ENCODE data around the gene TRIM15.
"Not testable (repeated sequence)": the region's sequence is repeated elsewhere in the genome, so short reads cannot be mapped to it uniquely, and the experiment has no call there.

The TRIM15 gene

DNA sequence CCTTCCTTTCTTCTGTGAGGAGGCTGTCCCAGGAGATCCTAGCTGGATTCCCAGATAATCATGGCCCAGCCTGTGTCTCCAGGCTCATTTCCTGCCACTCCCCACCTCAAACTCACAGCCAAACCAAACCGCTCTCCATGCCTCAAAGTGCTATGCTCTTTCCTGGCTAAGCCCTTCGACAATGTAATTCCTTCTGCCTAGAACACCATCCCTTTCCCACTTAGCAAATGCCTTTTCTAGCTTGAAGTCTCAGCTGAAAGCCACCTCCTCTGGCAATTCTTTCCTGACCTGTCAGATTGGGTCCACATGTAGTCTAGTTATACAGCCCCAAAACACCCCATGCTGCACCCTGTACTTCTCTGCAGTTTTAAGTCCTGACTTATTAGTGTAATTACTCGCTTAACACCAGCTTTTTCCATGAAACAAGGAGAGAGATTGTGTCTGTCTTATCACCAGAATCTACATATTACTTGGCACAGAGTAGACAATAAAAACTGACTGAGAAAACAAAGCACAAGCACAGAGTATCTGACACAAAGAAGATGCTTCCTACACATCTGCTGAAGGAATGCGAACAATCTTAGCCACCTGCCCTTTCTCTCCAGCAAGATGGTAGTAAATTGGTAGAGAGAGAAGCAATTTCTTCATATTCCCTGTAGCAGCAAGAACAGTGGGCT is 44.4 kb downstream of the TRIM15 start:
- Histone ChIP-seq H3K9me3 (ENCODE audit: control insufficient read depth, low read length) (no peaks in the 10 kb centered on the region), H3K4me1 (ENCODE audit: control insufficient read depth, insufficient read depth, low read length) (peaks cover 41% of the 10 kb centered on the region), H3K36me3 (ENCODE audit: control insufficient read depth, insufficient read depth, low read length, severe bottlenecking) (no peaks in the 10 kb centered on the region), H3K4me3 (ENCODE audit: low read length) (no peak overlapping the region), H3K27me3 (replicated peaks; ENCODE audit: control insufficient read depth, insufficient read depth, low read length) (no peaks in the 10 kb centered on the region), H3K9ac (ENCODE audit: low read length) (no peak overlapping the region)
- no peak for DNase-seq (ENCODE audit: low read depth)

DNA sequence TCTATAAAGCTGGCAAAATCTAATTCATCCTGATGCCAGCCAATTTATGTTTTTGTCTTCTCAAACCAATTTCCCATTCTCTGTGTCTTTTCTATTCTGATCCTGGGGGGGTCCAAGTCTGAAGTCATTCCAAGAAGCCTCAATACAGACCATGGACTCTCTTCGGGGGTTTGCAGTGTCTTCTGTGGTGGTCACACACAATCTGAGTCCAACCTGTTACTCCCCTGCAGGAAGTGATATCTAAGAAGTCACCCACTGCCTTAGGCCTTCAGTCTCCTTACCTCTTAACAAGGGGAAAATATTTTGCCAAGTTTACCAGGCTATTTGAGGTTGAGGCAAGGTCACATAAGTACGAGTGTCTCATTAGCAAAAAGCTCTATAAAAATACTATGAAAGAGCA is 48.0 kb downstream of the TRIM15 start:
- Histone ChIP-seq H3K4me1 (ENCODE audit: control insufficient read depth, insufficient read depth, low read length) (peaks cover 42% of the 10 kb centered on the region), H3K27me3 (replicated peaks; ENCODE audit: control insufficient read depth, insufficient read depth, low read length) (no peaks in the 10 kb centered on the region), H3K9me3 (ENCODE audit: control insufficient read depth, low read length) (no peaks in the 10 kb centered on the region), H3K9ac (ENCODE audit: low read length) (no peak overlapping the region), H3K4me3 (ENCODE audit: low read length) (peak overlapping the region; percentile 92), H3K36me3 (ENCODE audit: control insufficient read depth, insufficient read depth, low read length, severe bottlenecking) (no peaks in the 10 kb centered on the region)
- DNase-seq (ENCODE audit: low read depth) = no peak

DNA sequence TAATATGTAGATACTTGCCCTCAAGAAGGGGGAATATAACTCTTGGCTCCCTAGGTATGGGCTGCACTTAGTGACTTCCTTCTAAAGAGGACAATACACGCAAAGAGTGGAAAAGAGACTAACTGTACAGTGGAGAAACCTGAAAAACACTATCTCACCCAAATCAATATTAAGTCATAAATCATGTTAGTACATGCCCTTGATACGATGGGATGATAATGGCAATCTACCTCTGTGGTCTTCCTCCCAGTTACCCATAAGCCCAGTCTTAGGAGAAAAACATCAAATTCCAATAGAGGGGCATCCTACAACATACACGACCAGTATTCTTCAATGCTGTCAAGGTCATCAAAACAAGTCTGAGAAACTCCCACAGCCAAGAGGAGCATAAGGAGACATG is 48.6 kb downstream of the TRIM15 start:
- Histone ChIP-seq H3K27me3 (replicated peaks; ENCODE audit: control insufficient read depth, insufficient read depth, low read length) (no peaks in the 10 kb centered on the region), H3K9me3 (ENCODE audit: control insufficient read depth, low read length) (no peaks in the 10 kb centered on the region), H3K4me3 (ENCODE audit: low read length) (peak overlapping the region; percentile 92), H3K36me3 (ENCODE audit: control insufficient read depth, insufficient read depth, low read length, severe bottlenecking) (no peaks in the 10 kb centered on the region), H3K9ac (ENCODE audit: low read length) (peak overlapping the region; percentile 92), H3K4me1 (ENCODE audit: control insufficient read depth, insufficient read depth, low read length) (peaks cover 36% of the 10 kb centered on the region)
- DNase-seq (ENCODE audit: low read depth) = no peak

DNA sequence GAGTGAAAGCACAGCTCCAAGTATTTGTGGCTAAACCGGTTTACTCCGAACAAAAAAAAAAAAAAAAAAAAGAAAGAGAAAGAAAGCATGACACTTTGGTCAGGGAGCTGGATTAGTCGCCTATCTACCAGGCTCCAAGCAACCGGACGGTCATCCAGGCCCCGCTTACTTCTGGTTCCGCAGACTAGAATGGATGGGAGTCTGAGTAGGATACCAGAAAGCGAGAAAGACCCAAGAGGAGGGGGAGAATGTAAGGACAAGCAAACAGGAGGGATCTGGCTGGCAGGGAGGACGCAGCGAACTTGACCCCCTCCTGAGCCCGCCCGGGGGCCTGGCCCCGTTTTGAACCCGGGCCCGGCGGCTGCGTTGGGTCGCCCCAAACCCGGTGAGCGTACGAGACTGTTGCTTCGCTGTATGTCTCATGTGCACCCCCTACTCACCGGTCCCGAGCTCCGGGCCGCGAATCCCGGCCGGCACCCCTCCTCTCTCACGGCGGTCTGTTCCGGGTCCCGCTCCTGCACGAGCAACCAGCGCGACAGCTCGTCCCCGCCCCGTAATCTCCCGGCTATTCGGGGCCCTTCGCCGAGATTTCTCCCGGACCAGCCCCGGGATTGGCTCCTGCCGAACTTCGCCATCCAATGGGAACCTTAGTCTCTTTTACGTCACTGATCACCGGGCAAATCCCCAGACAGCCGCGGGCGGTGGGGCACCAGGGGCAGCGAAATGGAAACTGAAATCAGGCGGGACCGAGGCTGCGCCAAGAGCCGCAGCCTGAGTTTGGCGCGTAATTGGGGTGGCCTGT is 49.7 kb downstream of the TRIM15 start, which contains the start of gene TRIM26:
TRIM26 (minus strand) TSS at position 542 of the 802 bp plus-strand sequence. CDS start 14,303 bp downstream, outside the sequence.
- peak within 1 kb of the TSS; percentile 92 for H3K4me3 ChIP-seq (ENCODE audit: low read length)
- H3K4me1 ChIP-seq (ENCODE audit: control insufficient read depth, insufficient read depth, low read length) = peaks cover 24% of the 10 kb centered on the region
- H3K9ac ChIP-seq (ENCODE audit: low read length) = peak within 1 kb of the TSS; percentile 92
- no peaks in the 10 kb centered on the region for H3K9me3 ChIP-seq (ENCODE audit: control insufficient read depth, low read length)
- no peaks in the 10 kb centered on the region for H3K27me3 ChIP-seq (replicated peaks; ENCODE audit: control insufficient read depth, insufficient read depth, low read length)
- no peaks in the 10 kb centered on the region for H3K36me3 ChIP-seq (ENCODE audit: control insufficient read depth, insufficient read depth, low read length, severe bottlenecking)
- DNase-seq (ENCODE audit: low read depth) = peak; percentile 99

DNA sequence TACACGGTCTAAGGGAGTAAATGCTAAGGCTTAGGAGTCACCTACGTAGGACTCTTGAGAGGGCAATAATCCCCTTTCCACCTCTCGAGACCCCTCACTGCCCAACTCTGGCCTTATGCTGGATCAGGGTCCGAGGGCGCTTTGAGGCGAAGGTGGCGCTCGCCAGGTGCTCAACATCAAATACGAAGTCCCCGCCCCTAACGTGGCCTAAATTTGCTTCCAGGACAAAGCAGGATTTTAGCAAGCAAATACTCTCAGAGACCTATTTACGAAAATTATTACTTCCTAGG is 50.3 kb downstream of the TRIM15 start:
- Histone ChIP-seq H3K4me3 (ENCODE audit: low read length) (peak overlapping the region; percentile 92), H3K36me3 (ENCODE audit: control insufficient read depth, insufficient read depth, low read length, severe bottlenecking) (no peaks in the 10 kb centered on the region), H3K27me3 (replicated peaks; ENCODE audit: control insufficient read depth, insufficient read depth, low read length) (no peaks in the 10 kb centered on the region), H3K9ac (ENCODE audit: low read length) (peak overlapping the region; percentile 92), H3K9me3 (ENCODE audit: control insufficient read depth, low read length) (no peaks in the 10 kb centered on the region), H3K4me1 (ENCODE audit: control insufficient read depth, insufficient read depth, low read length) (peaks cover 21% of the 10 kb centered on the region)
- DNase-seq (ENCODE audit: low read depth) = no peak

DNA sequence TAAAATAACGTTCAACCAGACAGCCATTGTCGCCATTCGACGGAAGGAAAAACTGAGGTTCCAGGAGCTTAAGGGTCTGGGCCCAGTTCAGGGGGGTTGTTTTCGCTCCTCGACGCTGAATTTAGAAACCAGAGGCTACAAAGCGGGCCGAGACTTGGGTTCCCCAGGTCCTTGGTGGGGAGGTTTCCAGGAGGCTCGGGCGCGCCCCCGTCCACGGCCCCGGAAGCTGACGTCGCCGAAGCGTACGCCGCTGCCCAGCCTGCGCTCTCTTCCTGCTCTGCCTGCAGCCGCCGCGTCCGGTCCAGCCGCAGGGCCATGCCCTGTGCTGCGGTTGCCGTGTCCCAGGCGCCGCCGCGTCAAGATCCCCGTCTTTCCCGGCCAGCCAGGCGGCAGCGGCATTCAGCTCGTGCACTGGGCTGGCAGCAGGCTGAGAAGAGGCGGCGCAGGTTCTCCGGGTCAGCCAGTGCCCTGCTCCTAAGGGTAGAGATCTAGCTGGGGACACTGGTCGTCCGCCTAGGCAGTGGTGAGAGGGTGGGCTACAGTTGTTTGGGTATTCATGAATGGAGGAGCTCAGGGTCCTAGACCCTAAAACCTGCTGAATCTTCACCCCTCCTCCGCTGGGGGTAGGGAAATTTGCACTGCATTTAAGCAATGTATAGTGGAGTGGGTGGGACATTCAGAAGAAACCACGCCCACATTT is 50.8 kb downstream of the TRIM15 start:
- Histone ChIP-seq H3K9ac (ENCODE audit: low read length) (peak overlapping the region; percentile 92), H3K4me1 (ENCODE audit: control insufficient read depth, insufficient read depth, low read length) (peaks cover 21% of the 10 kb centered on the region), H3K4me3 (ENCODE audit: low read length) (peak overlapping the region; percentile 92), H3K9me3 (ENCODE audit: control insufficient read depth, low read length) (no peaks in the 10 kb centered on the region), H3K27me3 (replicated peaks; ENCODE audit: control insufficient read depth, insufficient read depth, low read length) (no peaks in the 10 kb centered on the region), H3K36me3 (ENCODE audit: control insufficient read depth, insufficient read depth, low read length, severe bottlenecking) (no peaks in the 10 kb centered on the region)
- peak; percentile 93 for DNase-seq (ENCODE audit: low read depth)

DNA sequence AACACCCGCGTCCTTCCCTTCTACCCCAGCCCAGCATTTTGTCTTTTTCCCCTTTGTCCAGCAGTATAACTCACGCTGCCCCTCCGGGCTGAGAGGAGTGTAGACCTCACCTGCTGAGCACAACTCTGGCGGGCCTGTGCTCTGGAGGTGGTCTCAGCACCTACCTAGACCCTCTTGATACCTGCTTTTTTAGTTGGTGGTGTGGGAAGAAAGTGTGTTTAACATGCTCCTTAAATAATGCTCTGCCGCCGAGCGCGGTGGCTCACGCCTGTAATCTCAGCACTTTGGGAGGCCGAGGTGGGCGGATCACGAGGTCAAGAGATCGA is 51.3 kb downstream of the TRIM15 start:
- Histone ChIP-seq H3K4me1 (ENCODE audit: control insufficient read depth, insufficient read depth, low read length) (peaks cover 21% of the 10 kb centered on the region), H3K27me3 (replicated peaks; ENCODE audit: control insufficient read depth, insufficient read depth, low read length) (no peaks in the 10 kb centered on the region), H3K36me3 (ENCODE audit: control insufficient read depth, insufficient read depth, low read length, severe bottlenecking) (no peaks in the 10 kb centered on the region), H3K4me3 (ENCODE audit: low read length) (peak overlapping the region; percentile 92), H3K9ac (ENCODE audit: low read length) (peak overlapping the region; percentile 92), H3K9me3 (ENCODE audit: control insufficient read depth, low read length) (no peaks in the 10 kb centered on the region)
- DNase-seq (ENCODE audit: low read depth) = no peak

DNA sequence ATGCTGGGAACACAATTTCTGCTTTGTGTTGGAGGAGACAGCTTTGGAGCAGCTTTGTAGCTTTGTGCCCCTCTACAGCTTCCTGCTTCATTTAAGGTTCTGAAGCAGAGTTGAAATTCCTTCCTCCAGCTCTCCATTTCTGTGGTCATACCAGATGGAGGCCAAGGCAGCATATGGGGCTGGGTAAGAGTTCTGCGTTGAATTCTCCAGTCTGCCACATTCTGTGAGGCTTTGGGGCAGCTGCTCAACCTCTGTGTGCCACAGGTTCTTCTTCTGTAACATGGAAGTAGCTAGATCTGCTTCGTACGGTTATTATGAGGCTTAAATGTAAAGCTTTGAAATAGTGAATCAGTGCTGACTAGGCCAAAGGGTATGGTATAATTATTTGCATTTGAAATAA is 52.8 kb downstream of the TRIM15 start:
- no peaks in the 10 kb centered on the region for H3K27me3 ChIP-seq (replicated peaks; ENCODE audit: control insufficient read depth, insufficient read depth, low read length)
- no peak overlapping the region for H3K9ac ChIP-seq (ENCODE audit: low read length)
- DNase-seq (ENCODE audit: low read depth) = no peak
- no peaks in the 10 kb centered on the region for H3K36me3 ChIP-seq (ENCODE audit: control insufficient read depth, insufficient read depth, low read length, severe bottlenecking)
- no peaks in the 10 kb centered on the region for H3K9me3 ChIP-seq (ENCODE audit: control insufficient read depth, low read length)
- no peak overlapping the region for H3K4me3 ChIP-seq (ENCODE audit: low read length)
- peaks cover 20% of the 10 kb centered on the region for H3K4me1 ChIP-seq (ENCODE audit: control insufficient read depth, insufficient read depth, low read length)

DNA sequence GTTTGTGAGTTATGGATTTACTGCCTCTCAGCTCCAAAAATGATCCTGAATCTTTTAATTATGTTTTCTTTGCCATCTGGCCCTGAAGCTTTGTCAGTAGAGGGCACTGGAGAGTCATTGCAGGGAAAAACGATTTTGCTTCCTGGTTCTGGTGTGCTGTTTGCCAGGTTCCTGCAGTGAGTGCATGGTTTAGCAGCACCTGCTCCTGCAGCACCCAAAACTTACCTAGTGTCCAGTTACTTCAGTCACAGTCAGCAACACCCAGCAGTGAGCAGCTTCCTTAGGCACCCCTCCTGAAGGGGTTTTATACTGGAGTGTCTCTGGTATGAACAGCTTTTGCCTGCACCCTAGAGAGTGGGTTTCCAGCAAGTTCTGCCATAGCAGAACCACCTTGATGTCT is 55.9 kb downstream of the TRIM15 start:
- no peak overlapping the region for H3K4me3 ChIP-seq (ENCODE audit: low read length)
- peak; percentile 84 for DNase-seq (ENCODE audit: low read depth)
- H3K27me3 ChIP-seq (replicated peaks; ENCODE audit: control insufficient read depth, insufficient read depth, low read length) = peaks cover 2% of the 10 kb centered on the region
- no peaks in the 10 kb centered on the region for H3K36me3 ChIP-seq (ENCODE audit: control insufficient read depth, insufficient read depth, low read length, severe bottlenecking)
- H3K4me1 ChIP-seq (ENCODE audit: control insufficient read depth, insufficient read depth, low read length) = peaks cover 5% of the 10 kb centered on the region
- H3K9me3 ChIP-seq (ENCODE audit: control insufficient read depth, low read length) = peaks cover 13% of the 10 kb centered on the region
- H3K9ac ChIP-seq (ENCODE audit: low read length) = no peak overlapping the region

DNA sequence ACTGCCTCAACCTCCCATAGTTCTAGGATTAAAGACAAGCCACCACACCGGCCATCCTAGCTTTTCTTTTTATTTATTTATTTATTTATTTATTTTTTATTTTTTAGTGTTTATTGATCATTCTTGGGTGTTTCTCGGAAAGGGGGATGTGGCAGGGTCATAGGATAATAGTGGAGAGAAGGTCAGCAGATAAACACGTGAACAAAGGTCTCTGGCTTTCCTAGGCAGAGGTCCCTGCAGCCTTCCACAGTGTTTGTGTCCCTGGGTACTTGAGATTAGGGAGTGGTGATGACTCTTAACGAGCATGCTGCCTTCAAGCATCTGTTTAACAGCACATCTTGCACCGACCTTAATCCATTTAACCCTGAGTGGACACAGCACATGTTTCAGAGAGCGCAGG is 58.0 kb downstream of the TRIM15 start:
- H3K36me3 ChIP-seq (ENCODE audit: control insufficient read depth, insufficient read depth, low read length, severe bottlenecking); H3K27me3 ChIP-seq (replicated peaks; ENCODE audit: control insufficient read depth, insufficient read depth, low read length); H3K9ac ChIP-seq (ENCODE audit: low read length); H3K4me1 ChIP-seq (ENCODE audit: control insufficient read depth, insufficient read depth, low read length); DNase-seq (ENCODE audit: low read depth); H3K4me3 ChIP-seq (ENCODE audit: low read length): not testable (repeated sequence)
- H3K9me3 ChIP-seq (ENCODE audit: control insufficient read depth, low read length) = peaks cover 15% of the 10 kb centered on the region

DNA sequence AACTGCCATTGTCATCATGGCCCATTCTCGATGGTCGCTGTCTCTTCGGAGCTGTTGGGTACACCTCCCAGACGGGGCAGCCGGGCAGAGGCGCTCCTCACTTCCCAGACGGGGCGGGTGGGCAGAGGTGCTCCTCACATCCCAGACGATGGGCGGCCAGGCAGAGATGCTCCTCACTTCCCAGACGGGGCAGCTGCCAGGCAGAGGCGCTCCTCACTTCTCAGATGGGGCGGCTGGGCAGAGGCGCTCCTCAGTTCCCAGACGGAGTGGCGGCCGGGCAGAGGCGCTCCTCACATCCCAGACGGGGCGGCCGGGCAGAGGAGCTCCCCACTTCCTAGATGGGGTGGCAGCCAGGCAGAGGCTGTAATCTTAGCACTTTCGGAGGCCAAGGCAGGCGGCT is 58.6 kb downstream of the TRIM15 start:
- H3K4me1 ChIP-seq (ENCODE audit: control insufficient read depth, insufficient read depth, low read length); DNase-seq (ENCODE audit: low read depth); H3K36me3 ChIP-seq (ENCODE audit: control insufficient read depth, insufficient read depth, low read length, severe bottlenecking); H3K9ac ChIP-seq (ENCODE audit: low read length); H3K27me3 ChIP-seq (replicated peaks; ENCODE audit: control insufficient read depth, insufficient read depth, low read length); H3K4me3 ChIP-seq (ENCODE audit: low read length): not testable (repeated sequence)
- peaks cover 15% of the 10 kb centered on the region for H3K9me3 ChIP-seq (ENCODE audit: control insufficient read depth, low read length)

Data from adipocyte (in vitro differentiated cells).